IMR-90 (cell line): ENCODE results near the gene PPL. TPM values are rescaled to one million over a fixed set of nuclear protein-coding genes. Genes with fewer than 3 reads are reported as not detected.

Experiments used
- ATAC-seq: fragments of 200-7000 bp; cut with Tn5 transposase; 2 replicates; pipeline ENCODE4 v1.9.1; 2020; ENCODE audit warnings: low read depth, mild to moderate bottlenecking, moderate library complexity
- BruUV-seq: library from RNA; stranded (reverse); fragments of 400-500 nt; replicated peaks from 2 replicates; lab custom pipeline; 2021; lab: Mats Ljungman, UMichigan
- CTCF ChIA-PET: fragments of 300-600 bp; formaldehyde crosslinking; extraction: SDS; loops from one replicate; lab custom pipeline; 2021; ENCODE audit warnings: antibody characterized with exemption; lab: Yijun Ruan, JAX
- POLR2A ChIA-PET: fragments of 300-600 bp; sonication (Branson Sonifier 250); formaldehyde crosslinking; loops from one replicate; lab custom pipeline; 2022; ENCODE audit warnings: antibody characterized with exemption; ENCODE audit not compliant: unreplicated experiment; lab: Charles Lee
- DNase-seq: peaks from one replicate; pipeline ENCODE4 v3.0.0; 2013
- H2AFZ ChIP-seq: replicated peaks from 2 replicates; pipeline ENCODE3; 2013; ENCODE audit warnings: low read length, mild to moderate bottlenecking; ENCODE audit not compliant: poor library complexity
- H2AK5ac ChIP-seq: 2 replicates; pipeline ENCODE4 v1.6.1; 2013; ENCODE audit warnings: low read depth, low read length, inconsistent platforms
- H2AK9ac ChIP-seq: replicated peaks from 2 replicates; pipeline ENCODE3; 2013; ENCODE audit warnings: mild to moderate bottlenecking, low read depth, low read length, moderate library complexity; ENCODE audit not compliant: poor library complexity
- H2BK120ac ChIP-seq: 2 replicates; pipeline ENCODE4 v1.6.1; 2013; ENCODE audit warnings: low read depth, low read length, inconsistent platforms
- H2BK15ac ChIP-seq: 3 replicates; pipeline ENCODE4 v1.6.1; 2013; ENCODE audit warnings: low read depth, low read length, inconsistent platforms
- H2BK20ac ChIP-seq: 2 replicates; pipeline ENCODE4 v1.6.1; 2013; ENCODE audit warnings: low read depth, mild to moderate bottlenecking, inconsistent platforms, low read length, moderate library complexity
- H2BK5ac ChIP-seq: 2 replicates; pipeline ENCODE4 v1.6.1; 2013; ENCODE audit warnings: mild to moderate bottlenecking, low read depth, low read length, inconsistent platforms; ENCODE audit not compliant: poor library complexity, severe bottlenecking
- H3K14ac ChIP-seq: replicated peaks from 2 replicates; pipeline ENCODE4 v1.6.1; 2013; ENCODE audit warnings: low read depth, low read length, inconsistent platforms
- H3K18ac ChIP-seq: 2 replicates; pipeline ENCODE4 v1.6.1; 2013; ENCODE audit warnings: low read depth, low read length, control low read depth
- H3K23ac ChIP-seq: 2 replicates; pipeline ENCODE4 v1.6.1; 2013; ENCODE audit warnings: low read depth, low read length, inconsistent platforms
- H3K27ac ChIP-seq: 2 replicates; pipeline ENCODE4 v1.5.1; 2013; ENCODE audit warnings: mild to moderate bottlenecking, control low read depth, low read length; ENCODE audit not compliant: insufficient read depth
- H3K27me3 ChIP-seq: 2 replicates; pipeline ENCODE4 v1.6.1; 2013; ENCODE audit warnings: low read length; ENCODE audit not compliant: control insufficient read depth, insufficient read depth
- H3K36me3 ChIP-seq: 2 replicates; pipeline ENCODE4 v1.6.1; 2013; ENCODE audit warnings: low read length, mixed read lengths; ENCODE audit not compliant: control insufficient read depth, insufficient read depth
- H3K4ac ChIP-seq: 2 replicates; pipeline ENCODE4 v1.6.1; 2013; ENCODE audit warnings: low read depth, low read length, inconsistent platforms
- H3K4me1 ChIP-seq: 2 replicates; pipeline ENCODE4 v1.6.1; 2013; ENCODE audit warnings: low read length, mixed read lengths; ENCODE audit not compliant: control insufficient read depth, insufficient read depth
- H3K4me2 ChIP-seq: 2 replicates; pipeline ENCODE4 v1.6.1; 2013; ENCODE audit warnings: low read depth, mild to moderate bottlenecking, control low read depth, low read length, moderate library complexity
- H3K4me3 ChIP-seq: 2 replicates; pipeline ENCODE4 v1.5.1; 2013; ENCODE audit warnings: low read depth, mild to moderate bottlenecking, control low read depth, low read length, moderate library complexity; ENCODE audit not compliant: insufficient read depth
- H3K56ac ChIP-seq: 2 replicates; pipeline ENCODE4 v1.6.1; 2013; ENCODE audit warnings: low read length, inconsistent platforms; ENCODE audit not compliant: insufficient read depth; ENCODE audit errors: extremely low read depth
- H3K79me1 ChIP-seq, 2 experiments: 2 replicates each; pipeline ENCODE4 v1.6.1; 2013; ENCODE audit warnings: low read length in 2 of 2, inconsistent platforms in 1 of 2, low read depth in 1 of 2
- H3K9ac ChIP-seq: 2 replicates; pipeline ENCODE4 v1.6.1; 2013; ENCODE audit warnings: low read depth, low read length, control low read depth
- H3K9me1 ChIP-seq: 2 replicates; pipeline ENCODE4 v1.6.1; 2013; ENCODE audit warnings: low read length, inconsistent platforms; ENCODE audit not compliant: insufficient read depth
- H3K9me3 ChIP-seq: 2 replicates; pipeline ENCODE4 v1.6.1; 2013; ENCODE audit warnings: low read length; ENCODE audit not compliant: control insufficient read depth, insufficient read depth
- H4K20me1 ChIP-seq: 2 replicates; pipeline ENCODE4 v1.6.1; 2013; ENCODE audit warnings: low read length, inconsistent platforms; ENCODE audit not compliant: insufficient read depth
- H4K5ac ChIP-seq: 2 replicates; pipeline ENCODE4 v1.6.1; 2013; ENCODE audit warnings: mild to moderate bottlenecking, low read depth, low read length, control low read depth
- H4K8ac ChIP-seq, 2 experiments: 2 replicates each; pipeline ENCODE4 v1.6.1; 2013; ENCODE audit warnings: low read depth in 2 of 2, low read length in 2 of 2, control low read depth in 1 of 2, inconsistent platforms in 1 of 2
- H4K91ac ChIP-seq: 2 replicates; pipeline ENCODE4 v1.6.1; 2013; ENCODE audit warnings: low read depth, low read length, inconsistent platforms; ENCODE audit not compliant: insufficient read depth
- BHLHE40 ChIP-seq: fragments of 150-350 bp; IDR thresholded peaks from 2 replicates; pipeline ENCODE4 v1.6.1; 2016; ENCODE audit warnings: mild to moderate bottlenecking, low read depth, low read length
- CEBPB ChIP-seq: IDR thresholded peaks from 2 replicates; pipeline ENCODE4 v1.6.1; 2012; ENCODE audit warnings: low read depth, low read length, improper control_type of control experiment
- CHD1 ChIP-seq: IDR thresholded peaks from 2 replicates; pipeline ENCODE4 v1.6.1; 2012; ENCODE audit warnings: low read depth, low read length, improper control_type of control experiment
- CTCF ChIP-seq: conservative IDR thresholded peaks from 2 replicates; pipeline ENCODE4 v1.5.1; 2012; ENCODE audit warnings: mild to moderate bottlenecking, low read depth, low read length, improper control_type of control experiment
- ELK1 ChIP-seq: fragments of 150-350 bp; IDR thresholded peaks from 2 replicates; pipeline ENCODE4 v1.6.1; 2016; ENCODE audit warnings: low read depth, mild to moderate bottlenecking, low read length, moderate library complexity, borderline replicate concordance
- FOS ChIP-seq: fragments of 150-350 bp; IDR thresholded peaks from 2 replicates; pipeline ENCODE4 v1.6.1; 2016; ENCODE audit warnings: low read depth, low read length
- MAFK ChIP-seq: IDR thresholded peaks from 2 replicates; pipeline ENCODE4 v1.6.1; 2012; ENCODE audit warnings: low read depth, low read length, improper control_type of control experiment
- MAZ ChIP-seq: IDR thresholded peaks from 2 replicates; pipeline ENCODE4 v1.6.1; 2012; ENCODE audit warnings: low read depth, mild to moderate bottlenecking, low read length, improper control_type of control experiment, moderate library complexity, borderline replicate concordance
- MXI1 ChIP-seq: IDR thresholded peaks from 2 replicates; pipeline ENCODE4 v1.6.1; 2012; ENCODE audit warnings: low read depth, mild to moderate bottlenecking, low read length, moderate library complexity, borderline replicate concordance
- NFE2L2 ChIP-seq: fragments of 150-350 bp; IDR thresholded peaks from 2 replicates; pipeline ENCODE4 v1.6.1; 2016; ENCODE audit warnings: low read depth, mild to moderate bottlenecking, low read length
- POLR2A ChIP-seq: IDR thresholded peaks from 2 replicates; pipeline ENCODE4 v1.6.1; 2012; ENCODE audit warnings: mild to moderate bottlenecking, low read depth, low read length
- RAD21 ChIP-seq: IDR thresholded peaks from 2 replicates; pipeline ENCODE4 v1.6.1; 2012; ENCODE audit warnings: low read length, improper control_type of control experiment
- RCOR1 ChIP-seq: IDR thresholded peaks from 2 replicates; pipeline ENCODE4 v1.6.1; 2012; ENCODE audit warnings: mild to moderate bottlenecking, low read length, improper control_type of control experiment; ENCODE audit not compliant: insufficient replicate concordance
- RFX5 ChIP-seq: IDR thresholded peaks from 2 replicates; pipeline ENCODE4 v1.8.0; 2012; ENCODE audit warnings: low read depth, mild to moderate bottlenecking, low read length, moderate library complexity
- SMC3 ChIP-seq: fragments of 150-350 bp; IDR thresholded peaks from 2 replicates; pipeline ENCODE4 v1.6.1; 2016; ENCODE audit warnings: low read depth, mild to moderate bottlenecking, antibody characterized with exemption, low read length, moderate library complexity
- USF2 ChIP-seq: fragments of 150-350 bp; IDR thresholded peaks from 2 replicates; pipeline ENCODE4 v1.6.1; 2017; ENCODE audit warnings: mild to moderate bottlenecking, antibody characterized with exemption, low read length, low read depth
- WGBS, 2 experiments: methylation state at CpG; one replicate each; pipeline versions ENCODE4 v1.1.5 to v1.1.7; 2013; ENCODE audit warnings: missing lambda C conversion rate in 2 of 2; ENCODE audit not compliant: insufficient read length in 1 of 2; ENCODE audit errors: extremely low coverage in 2 of 2; 5-methylcytosine and 5-hydroxymethylcytosine counted together
- dilution Hi-C: fragments of 300-500 bp; cut with HindIII; formaldehyde crosslinking; loops from one replicate; pipeline ENCODE4 v1.14.3; 2018; ENCODE audit warnings: low sequenced_read_pairs; ENCODE audit not compliant: unreplicated experiment
- in situ Hi-C: fragments of 300-500 bp; cut with MboI; formaldehyde crosslinking; loops from 3 replicates; pipeline ENCODE4 v1.14.3; 2019; ENCODE audit warnings: low sequenced_read_pairs, inconsistent platforms, mixed read lengths
- intact Hi-C: fragments of 100-400 bp; cut with micrococcal nuclease; formaldehyde crosslinking; loops from 2 replicates; pipeline ENCODE4 v1.10.0; 2022
- polyA plus RNA-seq, 3 experiments: library from polyadenylated mRNA; depleted of rRNA; stranded (reverse); fragments of >200 nt; gene quantifications; 2 replicates each; pipeline ENCODE4 v1.2.3, GENCODE V29; 2012; ENCODE audit warnings: low replicate concordance in 1 of 3
- total RNA-seq: library from RNA; depleted of rRNA; stranded (reverse); fragments of >200 nt; gene quantifications from 2 replicates; pipeline ENCODE4 v1.2.3, GENCODE V29; 2012

PPL gene
- total and polyA plus RNA-seq, 2 of the 4 experiments (the other 2 are of a cell fraction), result 0.34 to 0.36 TPM

- no peaks in the 10 kb centered on the region; the same call in 1 of the 2 replicates for H4K20me1 ChIP-seq
- WGBS, 2 experiments, result 79% methylated on average over 2 of the region's 11 CpGs; no CpG with 5 or more reads in 1 of the 2 experiments
- ChIA-PET POLR2A (no interaction called here), CTCF (no interaction called here)
- H3K23ac ChIP-seq, result no peak overlapping the region
- H3K4me2 ChIP-seq, result no peak overlapping the region
- H2AK5ac ChIP-seq, result no peak overlapping the region
- H3K4me1 ChIP-seq, result peaks cover 8% of the 10 kb centered on the region
- H3K9ac ChIP-seq, result no peak overlapping the region
- no peak overlapping the region for H3K4me3 ChIP-seq
- no peak overlapping the region for H3K56ac ChIP-seq
- intact Hi-C loops (no loop called here), in situ Hi-C loops (no loop called here), dilution Hi-C loops (no loop called here)
- H2BK5ac ChIP-seq, result no peak overlapping the region
- H3K18ac ChIP-seq, result no peak overlapping the region
- BruUV-seq, result no TSS peak
- no peaks in the 10 kb centered on the region for H3K79me1 ChIP-seq
- no peak overlapping the region for H3K14ac ChIP-seq
- no peak overlapping the region for H3K27ac ChIP-seq
- H3K27me3 ChIP-seq, result no peaks in the 10 kb centered on the region
- no peak overlapping the region for H4K91ac ChIP-seq
- no peak overlapping the region for H2BK20ac ChIP-seq
- TF ChIP-seq USF2 (no peak), MAFK (no peak), NFE2L2 (no peak), MXI1 (no peak), FOS (no peak), MAZ (no peak), CEBPB (no peak), BHLHE40 (no peak), RAD21 (no peak), SMC3 (no peak), RCOR1 (no peak), ELK1 (no peak), CHD1 (no peak), CTCF (no peak), RFX5 (no peak), POLR2A (no peak)
- H4K5ac ChIP-seq, result no peak overlapping the region
- H2BK15ac ChIP-seq, result no peak overlapping the region
- no peaks in the 10 kb centered on the region for H3K9me3 ChIP-seq
- H2BK120ac ChIP-seq, result no peak overlapping the region
- H3K4ac ChIP-seq, result no peak overlapping the region
- no peak overlapping the region for H2AFZ ChIP-seq
- H4K8ac ChIP-seq, result no peak overlapping the region
- peaks cover 20% of the 10 kb centered on the region for H3K36me3 ChIP-seq
- H3K9me1 ChIP-seq, result peaks cover 2% of the 10 kb centered on the region; the same call in 1 of the 2 replicates
- H2AK9ac ChIP-seq, result peak overlapping the region; percentile 51
- DNase-seq (no peak), ATAC-seq (no peak)
Observed at GRCh38 chr16:4890026-4890425, 46.9 kb downstream of the PPL start.
